Effector CD4-positive, alpha-beta T cell (primary cell): Measurements from ENCODE around the gene NPAT.

Experiments used
- DNase-seq: peaks from one replicate; pipeline ENCODE4 v3.0.0-alpha.2; 2020
- total RNA-seq: gene quantifications from one replicate; lab custom pipeline; 2026; lab: John Stamatoyannopoulos, UW

NPAT gene
- 156 reads per million, percentile 89 among the genes with 10 or more reads in this experiment for total RNA-seq

DNA sequence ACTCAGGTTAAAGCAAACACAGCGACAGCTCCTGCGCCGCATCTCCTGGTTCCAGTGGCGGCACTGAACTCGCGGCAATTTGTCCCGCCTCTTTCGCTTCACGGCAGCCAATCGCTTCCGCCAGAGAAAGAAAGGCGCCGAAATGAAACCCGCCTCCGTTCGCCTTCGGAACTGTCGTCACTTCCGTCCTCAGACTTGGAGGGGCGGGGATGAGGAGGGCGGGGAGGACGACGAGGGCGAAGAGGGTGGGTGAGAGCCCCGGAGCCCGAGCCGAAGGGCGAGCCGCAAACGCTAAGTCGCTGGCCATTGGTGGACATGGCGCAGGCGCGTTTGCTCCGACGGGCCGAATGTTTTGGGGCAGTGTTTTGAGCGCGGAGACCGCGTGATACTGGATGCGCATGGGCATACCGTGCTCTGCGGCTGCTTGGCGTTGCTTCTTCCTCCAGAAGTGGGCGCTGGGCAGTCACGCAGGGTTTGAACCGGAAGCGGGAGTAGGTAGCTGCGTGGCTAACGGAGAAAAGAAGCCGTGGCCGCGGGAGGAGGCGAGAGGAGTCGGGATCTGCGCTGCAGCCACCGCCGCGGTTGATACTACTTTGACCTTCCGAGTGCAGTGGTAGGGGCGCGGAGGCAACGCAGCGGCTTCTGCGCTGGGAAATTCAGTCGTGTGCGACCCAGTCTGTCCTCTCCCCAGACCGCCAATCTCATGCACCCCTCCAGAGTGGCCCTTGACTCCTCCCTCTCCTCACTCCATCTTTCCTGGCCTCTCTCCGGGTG, at the start of gene NPAT, which contains the start of gene ATM:
Gene NPAT, minus strand, starts transcription at position 65 of the 774 bp plus-strand sequence. CDS start 102 bp downstream, outside the sequence.
Gene ATM, plus strand, starts transcription at position 494 of the 774 bp plus-strand sequence. CDS start 4,558 bp downstream, outside the sequence.
- peak; percentile 97 for DNase-seq

DNA sequence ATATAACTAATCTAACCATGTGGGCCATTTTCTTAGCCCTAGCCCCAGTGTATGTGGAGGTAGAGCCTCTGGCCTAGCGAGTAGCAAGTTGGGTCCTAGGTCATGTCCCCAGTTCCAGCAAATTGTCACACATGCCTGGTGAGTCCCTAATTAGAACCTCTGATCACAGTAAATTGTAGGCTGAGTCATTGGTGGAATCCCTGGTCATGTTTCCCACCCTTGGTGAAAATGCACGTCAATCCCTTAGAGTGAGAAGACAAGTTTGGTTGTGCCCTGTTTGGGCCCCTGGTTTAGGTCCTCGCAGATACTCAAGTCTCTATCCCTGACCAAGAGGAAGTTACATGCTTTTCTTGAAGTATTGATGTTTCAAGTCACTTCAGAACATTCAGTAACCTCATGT, 47.1 kb upstream of the NPAT start:
- DNase-seq, result no peak

DNA sequence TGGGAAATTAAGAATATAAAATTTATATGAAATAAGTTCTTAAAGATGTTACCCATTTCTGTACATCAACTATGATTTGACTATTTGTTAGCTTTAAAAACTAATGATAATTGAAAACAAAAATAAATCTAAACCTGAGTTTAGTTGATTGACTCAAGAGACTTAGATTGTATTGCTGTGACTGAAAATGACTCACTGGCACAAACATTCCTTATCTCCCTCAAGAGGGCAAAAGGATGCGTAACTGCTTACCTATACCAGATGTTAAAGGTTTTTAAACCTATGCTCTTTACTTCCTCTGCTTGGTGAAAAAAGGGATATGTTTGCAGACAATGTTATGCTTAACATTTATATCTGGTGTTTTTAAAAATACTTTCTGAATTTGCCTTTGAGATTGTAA, 30.7 kb upstream of the NPAT start:
- no peak for DNase-seq

DNA sequence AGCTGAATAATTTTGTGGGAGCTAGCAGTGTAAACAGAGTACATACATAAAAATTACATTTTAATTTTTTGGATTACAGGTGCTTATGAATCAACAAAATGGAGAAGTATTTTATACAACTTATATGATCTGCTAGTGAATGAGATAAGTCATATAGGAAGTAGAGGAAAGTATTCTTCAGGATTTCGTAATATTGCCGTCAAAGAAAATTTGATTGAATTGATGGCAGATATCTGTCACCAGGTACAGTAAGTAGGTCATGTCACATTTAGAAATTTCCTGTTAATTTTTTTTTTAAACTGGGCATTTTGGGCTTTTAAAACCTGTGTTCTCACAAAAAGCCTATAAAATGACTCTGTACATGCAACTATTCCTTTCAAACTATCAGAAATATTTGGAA, 24.4 kb upstream of the NPAT start:
- no peak for DNase-seq

DNA sequence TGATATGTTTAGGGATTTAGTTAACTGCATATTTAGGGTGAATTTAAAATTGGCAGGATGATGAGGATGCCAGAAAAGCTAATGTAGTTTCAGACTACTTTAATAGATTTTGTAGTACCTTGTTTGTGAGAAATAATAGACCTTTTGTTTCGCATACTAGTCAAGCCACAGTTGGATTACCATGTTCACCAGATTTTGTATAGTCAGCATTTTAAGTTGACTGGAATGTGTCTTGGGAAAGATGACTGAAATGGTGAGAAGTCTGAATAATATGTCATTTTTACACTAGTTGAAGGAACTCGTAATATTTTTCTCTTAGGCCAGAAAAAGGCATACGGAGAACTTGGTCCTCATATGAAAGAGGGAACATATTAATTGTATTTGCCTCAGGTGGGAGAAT, 23.9 kb upstream of the NPAT start:
- DNase-seq, result no peak

DNA sequence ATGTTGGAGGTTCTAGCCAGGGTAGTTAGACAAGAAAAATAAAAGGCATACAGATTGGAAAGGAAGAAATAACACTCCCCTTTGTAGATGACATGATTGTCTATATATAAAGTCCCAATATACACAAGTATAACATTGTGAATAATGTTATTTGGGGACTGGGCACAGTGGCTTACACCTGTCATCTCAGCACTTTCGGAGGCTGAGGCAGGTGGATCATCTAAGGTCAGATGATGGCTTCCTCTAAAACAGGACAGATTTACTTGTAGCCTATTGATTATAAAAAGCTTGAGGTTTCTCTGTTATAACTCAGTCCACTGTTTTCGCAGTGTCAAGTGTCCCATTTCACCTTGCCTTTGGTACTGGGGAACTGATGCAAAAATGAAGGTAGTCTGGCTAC, 20.0 kb upstream of the NPAT start:
- no peak for DNase-seq

DNA sequence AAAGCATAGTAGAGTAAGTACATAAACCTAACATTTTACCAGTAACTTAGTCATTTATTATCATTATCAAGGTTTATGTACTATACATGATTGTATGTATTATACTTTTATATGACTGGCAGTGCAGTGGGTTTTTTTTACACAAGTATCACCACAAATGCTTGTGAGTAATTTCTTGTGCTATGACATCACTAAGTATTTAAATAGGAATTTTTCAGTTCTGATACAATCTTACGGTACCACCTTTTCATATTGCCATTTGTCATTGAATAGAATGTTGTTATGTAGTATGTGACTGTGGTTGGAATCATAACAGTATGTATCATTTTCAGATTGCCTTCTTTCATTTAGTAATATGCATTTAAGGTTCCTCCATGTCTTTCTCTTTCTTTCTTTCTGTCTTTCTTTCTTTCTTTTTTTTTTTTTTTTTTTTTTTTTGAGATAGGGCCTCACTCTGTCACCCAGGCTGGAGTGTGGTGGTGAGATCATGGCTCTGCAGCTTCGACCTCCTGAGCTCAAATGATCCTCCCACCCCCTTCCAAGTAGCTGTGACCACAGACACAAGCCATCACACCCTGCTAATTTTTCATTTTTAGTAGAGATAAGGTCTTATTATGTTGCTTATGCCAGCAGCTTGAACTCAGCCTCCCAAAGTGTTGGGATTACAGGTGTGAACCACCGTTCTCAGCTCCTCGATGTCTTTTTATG, 19.0 kb upstream of the NPAT start:
- no peak for DNase-seq

DNA sequence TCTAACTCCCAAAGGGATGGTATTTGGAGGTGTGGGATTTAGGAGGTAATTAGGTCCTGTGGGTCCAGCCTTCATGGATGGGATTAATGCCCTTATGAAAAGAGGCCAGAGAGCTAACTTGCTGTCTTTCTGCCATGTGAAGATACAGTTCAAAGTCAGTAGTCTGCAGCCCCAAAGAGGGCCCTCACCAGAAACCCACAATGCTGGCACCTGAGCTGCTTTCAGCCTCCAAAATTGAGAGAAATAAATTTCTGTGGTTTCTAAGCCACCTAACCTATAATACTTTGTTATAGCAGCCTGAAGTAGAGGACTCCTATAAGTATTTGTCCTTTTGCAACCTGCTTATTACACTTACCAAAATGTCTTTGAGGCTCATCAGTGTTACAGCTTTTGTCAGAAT, 16.6 kb upstream of the NPAT start:
- DNase-seq, result no peak

DNA sequence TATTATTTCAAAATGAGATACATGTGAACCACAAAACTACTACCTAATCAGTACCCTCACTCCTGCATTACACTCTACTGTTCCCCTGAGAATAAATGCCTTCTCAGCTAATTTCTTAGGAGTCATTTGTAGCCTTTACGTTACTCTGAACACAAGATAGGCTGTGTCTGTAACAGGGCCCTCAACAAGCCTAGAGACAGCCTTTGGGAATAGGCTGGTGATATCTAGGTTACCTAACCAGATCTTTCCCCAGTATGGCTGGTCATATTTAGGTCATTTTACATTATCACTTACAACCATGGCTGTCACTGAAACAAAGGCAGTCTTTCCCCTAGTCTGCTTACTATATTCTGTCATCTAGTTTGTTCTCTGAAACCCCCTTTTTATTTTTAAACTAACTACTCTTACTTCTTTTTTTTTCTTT, 14.6 kb upstream of the NPAT start:
- no peak for DNase-seq

DNA sequence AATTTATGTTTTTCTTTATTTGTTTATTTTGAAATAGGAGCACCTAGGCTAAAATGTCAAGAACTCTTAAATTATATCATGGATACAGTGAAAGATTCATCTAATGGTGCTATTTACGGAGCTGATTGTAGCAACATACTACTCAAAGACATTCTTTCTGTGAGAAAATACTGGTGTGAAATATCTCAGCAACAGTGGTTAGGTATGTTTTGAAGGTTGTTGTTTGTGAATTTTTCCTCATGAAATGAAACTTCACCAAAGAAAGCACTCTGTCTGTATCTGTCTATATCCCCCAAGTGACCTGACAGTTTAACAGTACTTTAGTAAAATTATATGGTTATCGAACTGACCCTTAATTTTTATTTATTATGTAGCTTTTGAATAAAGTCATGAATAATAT, 13.2 kb upstream of the NPAT start:
- DNase-seq, result no peak

DNA sequence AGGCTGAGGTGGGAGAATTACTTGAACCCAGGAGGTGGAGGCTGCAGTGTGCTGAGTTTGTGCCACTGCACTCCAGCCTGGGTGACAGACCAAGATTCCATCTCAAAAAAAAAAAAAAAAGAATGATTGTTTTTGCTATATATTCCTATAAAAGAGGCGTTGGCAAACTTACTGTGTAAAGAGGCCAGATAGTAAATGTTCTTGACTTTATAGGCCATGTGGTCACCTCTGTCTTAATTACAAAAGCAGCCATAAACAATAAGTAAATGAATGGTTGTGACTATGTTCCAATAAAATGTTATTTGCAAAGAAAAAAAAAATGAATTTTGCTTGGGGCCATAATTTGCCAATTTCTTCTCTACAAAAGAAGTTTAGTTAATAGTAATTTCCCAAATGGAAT, 12.8 kb upstream of the NPAT start:
- no peak for DNase-seq

DNA sequence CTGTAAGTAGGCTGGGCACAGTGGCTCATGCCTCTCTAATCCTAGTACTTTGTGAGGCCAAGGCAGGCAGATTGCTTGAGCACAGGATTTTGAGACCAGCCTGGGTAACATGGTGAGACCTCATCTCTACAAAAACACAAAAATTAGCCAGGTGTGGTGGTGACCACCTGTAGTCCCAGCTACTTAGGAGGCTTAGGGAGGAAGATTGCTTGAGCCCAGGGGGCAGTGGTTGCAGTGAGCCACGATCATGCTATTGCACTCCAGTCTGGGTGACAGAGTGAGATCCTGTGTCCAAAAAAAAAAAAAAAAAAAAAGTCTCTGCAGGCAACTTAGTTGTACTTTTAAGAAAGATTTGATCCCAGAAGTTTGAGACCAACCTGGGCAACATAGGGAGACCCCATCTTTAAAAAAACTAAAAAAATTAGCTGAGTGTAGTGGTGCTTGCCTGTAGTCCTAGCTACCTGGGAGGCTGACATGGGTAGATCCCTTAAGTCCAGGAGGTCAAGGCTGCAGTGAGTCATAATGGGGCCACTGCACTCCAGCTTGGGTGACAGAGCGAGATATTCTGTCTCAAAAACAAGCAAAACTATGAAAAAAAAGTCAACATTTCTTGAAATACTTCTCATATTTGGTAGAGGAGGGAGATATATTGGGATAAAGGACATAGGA, 11.0 kb upstream of the NPAT start:
- no peak for DNase-seq

DNA sequence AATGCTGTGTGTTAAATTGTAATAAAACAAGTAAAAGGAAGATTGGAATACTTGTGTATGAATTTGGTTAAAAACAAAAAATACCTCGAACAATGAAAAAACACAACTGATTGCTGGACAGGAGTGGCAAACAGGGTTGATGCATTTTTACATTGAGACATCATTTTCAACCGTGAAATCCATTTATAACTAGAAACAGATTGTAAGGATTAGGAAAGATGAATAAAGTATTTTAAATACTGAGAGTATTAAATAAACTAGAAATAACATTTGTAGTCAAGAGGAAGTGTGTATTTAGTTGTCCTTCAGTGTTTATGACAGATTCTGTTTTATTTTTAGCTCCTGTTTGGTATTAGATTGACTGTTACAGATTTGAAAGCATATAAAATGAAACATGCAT, 5.8 kb upstream of the NPAT start:
- no peak for DNase-seq

DNA sequence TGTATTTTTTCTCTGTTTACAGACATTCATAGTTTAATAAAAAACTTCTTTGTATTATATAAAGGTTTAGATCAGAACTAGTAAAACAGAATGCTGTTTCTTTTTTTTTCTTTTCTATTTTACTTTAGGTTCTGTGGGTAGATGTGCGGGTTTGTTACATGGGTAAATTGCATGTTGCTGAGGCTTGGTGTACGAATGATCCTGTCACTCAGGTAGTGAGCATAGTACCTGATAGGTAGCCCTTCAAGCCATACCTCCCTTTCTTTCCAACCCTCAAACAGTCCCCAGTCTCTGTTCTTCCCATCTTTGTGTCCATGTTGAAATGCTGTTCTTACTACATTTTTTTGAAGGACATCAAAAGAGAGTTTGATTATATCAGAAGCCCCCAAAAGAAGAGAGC, 3.6 kb upstream of the NPAT start:
- no peak for DNase-seq

DNA sequence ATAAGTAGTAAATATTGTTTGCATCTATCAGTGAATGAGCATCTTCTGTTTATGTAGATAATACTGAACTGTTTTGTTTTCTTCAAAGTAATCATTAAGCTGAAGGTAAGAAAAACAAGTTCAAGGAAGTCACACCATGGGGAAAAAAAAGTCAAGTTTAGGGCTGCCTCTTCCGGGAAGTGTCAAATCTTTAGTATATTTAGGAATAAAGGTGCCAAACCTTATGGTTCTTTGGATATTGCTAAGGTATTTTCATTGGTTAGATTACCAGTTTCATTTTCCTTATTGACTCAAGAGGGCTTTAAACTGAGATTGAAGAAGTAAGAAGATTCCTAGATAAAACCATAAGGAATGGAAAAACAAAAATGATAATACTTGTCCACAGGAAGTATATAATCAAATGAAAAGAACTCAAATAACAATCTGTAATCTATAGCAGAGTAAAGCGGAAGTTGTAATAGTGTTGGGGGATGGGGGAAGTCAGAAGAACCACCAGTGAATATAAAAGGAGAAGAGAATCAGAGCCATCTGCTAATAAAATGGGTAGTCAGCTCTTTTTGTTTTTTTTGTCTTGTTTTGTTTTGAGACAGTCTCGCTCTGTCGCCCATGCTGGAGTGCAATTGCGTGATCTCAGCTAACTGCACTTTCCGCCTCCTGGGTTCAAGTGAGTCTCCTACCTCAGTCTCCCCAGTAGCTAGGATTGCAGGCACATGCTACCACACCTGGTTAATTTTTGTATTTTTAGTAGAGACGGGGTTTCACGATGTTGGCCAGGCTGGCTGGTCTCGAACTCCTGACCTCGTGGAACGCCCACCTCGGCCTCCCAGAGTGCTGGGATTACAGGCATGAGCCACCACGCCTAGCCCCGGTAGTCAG, 2.7 kb upstream of the NPAT start:
- DNase-seq, result peak; percentile 25

DNA sequence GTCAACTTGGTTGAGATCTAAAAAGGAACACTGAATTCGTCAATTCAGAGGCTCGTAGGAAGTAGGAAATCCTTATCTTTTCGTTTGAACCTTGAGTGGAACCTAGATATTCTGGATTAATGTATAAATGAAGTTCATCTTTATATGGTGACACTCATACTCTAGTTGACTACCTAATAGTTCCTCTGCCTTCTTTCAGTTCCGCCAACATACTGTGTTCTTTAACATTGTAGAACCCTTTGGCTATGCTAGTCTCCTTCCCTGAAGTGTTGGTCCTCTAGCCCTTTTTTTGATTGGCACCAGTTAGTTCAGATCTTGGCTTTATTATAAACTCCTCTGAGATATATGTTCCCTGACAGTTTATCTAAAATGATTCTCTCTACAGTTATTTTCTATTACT, 1.9 kb upstream of the NPAT start:
- DNase-seq, result no peak

DNA sequence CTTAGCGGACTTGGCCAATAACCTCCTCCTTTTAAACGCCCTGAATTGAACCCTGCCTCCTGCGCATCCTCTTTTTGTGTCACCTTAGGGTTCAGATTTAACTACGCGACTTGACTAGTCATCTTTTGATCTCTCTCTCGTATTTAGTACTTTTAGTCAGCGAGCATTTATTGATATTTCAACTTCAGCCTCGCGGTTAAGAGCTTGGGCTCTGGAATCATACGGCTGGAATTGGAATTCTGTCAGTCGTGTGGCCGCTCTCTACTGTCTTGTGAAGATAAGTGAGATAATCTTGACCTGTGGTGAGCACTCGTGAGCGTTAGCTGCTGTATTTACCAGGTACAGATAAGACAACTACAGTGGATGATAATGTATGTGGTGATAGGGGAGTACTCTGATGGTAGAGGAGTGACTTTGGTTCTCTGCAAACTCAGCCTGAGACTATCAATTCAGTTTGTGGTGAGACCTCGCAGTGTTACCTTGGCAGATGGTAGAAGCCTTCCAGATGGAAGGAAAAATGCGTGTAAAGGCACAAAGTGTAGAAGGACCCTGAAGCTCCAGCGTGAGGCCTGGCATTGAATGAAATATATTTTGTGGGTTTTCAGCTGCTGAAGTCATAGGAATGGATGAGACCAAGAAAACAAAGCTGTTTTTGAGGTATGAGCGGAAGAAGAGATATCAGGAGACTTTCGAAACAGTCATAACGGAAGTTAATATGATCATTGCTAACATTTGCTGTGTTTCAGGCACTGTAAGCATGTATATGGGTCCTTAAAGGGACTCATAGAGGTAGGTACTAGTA, 1.1 kb upstream of the NPAT start:
- peak; percentile 9 for DNase-seq

DNA sequence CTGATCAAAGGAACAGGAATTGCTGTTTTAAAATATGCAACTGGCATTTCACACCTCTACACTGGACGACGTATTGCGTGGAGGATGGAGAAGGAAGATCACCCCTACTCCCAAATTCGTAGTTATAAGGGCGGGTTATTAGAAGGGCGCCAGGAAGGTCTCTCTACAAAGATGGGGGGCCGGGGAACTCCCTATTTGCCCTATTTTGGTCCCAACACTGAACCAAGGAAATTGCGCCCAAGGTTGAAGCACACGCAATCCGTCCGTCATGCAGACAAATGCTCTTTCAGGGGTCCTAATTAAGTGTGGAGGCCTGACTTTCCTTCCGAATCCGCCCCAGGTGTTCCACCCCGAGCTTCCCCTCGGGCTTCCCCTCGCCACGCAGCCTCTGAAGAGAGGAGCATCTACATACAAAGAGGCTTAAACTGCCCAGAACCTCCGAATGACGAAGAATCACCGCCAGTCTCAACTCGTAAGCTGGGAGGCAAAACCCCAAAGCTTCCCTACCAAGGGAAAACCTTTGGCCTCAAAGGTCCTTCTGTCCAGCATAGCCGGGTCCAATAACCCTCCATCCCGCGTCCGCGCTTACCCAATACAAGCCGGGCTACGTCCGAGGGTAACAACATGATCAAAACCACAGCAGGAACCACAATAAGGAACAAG, 396 bp downstream of the NPAT start:
- DNase-seq, result peak; percentile 34

DNA sequence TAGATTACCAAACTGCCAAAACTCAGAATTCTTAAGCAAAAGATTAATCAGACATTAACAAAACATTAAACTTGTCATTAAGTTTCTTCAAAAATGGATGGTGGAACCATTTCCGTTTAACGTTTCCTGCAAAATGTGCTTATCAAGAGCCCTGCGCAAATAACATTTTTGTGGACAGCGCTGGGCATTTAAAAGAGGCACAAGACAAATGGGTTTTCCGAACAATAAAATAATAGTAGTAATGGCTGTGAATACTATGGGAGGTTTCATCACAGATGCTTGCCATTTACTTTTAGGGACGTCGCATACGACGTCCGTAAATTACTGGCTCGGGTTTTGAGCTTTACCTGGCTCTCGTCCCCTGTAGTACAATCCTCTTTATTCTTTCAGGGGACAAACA, 1.1 kb downstream of the NPAT start:
- no peak for DNase-seq

DNA sequence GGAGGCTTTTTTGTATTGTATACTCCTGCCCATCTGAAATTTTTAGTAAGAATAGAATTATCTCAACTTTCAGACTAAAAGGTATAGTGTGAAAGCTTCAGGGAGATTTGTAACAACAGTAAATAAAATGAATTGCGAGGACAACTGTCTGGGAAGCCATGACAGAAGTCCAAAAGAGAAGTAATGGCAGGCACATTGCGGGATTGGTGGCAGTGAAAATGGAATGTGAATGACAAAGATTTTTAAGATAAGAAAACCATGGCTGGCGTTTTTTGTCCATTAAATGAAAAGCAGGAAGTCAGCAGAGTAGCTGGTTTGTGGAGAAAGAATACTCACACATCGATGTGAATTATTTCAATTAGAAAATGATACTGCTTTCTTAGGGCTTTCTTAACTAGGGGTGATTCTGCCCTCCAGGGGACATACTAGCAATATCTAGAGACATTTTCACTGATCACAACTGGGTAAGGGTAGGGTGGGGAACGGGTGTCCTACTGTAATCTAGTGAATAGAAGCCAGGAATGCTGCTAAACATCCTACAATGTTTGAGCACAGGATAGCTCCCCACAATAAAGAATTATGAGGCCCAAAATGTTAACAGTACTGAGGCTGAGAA, 1.6 kb downstream of the NPAT start:
- DNase-seq, result no peak
